Endothelial cell of umbilical vein (primary cell): ENCODE measurements around the gene MYO18A.

ENCODE experiments used
- EZH2 ChIP-seq: IDR thresholded peaks from 2 replicates; pipeline ENCODE4 v1.6.1; 2012; ENCODE audit warnings: borderline replicate concordance, low read depth, mild to moderate bottlenecking, moderate library complexity, low read length, inconsistent platforms; ENCODE audit not compliant: severe bottlenecking
- POLR2A ChIP-seq: IDR thresholded peaks from 2 replicates; pipeline ENCODE4 v1.6.1; 2012; ENCODE audit warnings: low read depth, mild to moderate bottlenecking, control low read depth, low read length
- TF ChIP-seq, protein P1 (sequence below), 2 donors: IDR thresholded peaks; 1 replicate in 1 of 2; 2 replicates in 1 of 2; pipeline ENCODE4 v1.5.1; 2011; ENCODE audit warnings: low read length in 2 of 2, mild to moderate bottlenecking in 2 of 2, moderate library complexity in 2 of 2, control low read depth in 1 of 2, inconsistent platforms in 1 of 2, low read depth in 1 of 2; ENCODE audit not compliant: insufficient read depth in 1 of 2; ENCODE audit errors: extremely low read depth in 1 of 2
- TF ChIP-seq, protein P2 (sequence below): IDR thresholded peaks from 2 replicates; pipeline ENCODE4 v1.6.1; 2011; ENCODE audit not compliant: insufficient read depth, insufficient read length

DNA sequence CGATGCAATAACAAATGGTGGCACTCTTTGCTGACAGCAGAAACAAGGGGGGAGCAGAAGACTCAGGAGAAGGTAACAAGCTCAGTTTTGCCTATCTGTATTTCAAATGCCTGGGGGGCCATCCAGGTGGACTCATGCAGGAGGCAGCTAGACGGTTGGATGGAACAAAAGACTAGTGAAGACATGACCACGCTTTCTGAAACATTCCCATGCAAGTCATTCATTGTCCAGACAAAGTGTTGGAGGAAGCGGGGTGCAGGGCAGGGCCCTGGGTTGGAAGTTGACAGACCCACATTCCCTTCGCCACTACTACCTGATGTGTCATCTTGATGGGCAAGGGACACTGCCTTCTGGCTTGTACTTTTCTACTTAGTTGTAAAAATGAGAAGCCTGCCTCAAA lies 36.7 kb upstream of the MYO18A start:
- TF ChIP-seq EZH2: no peak
- TF ChIP-seq, protein P1, sequence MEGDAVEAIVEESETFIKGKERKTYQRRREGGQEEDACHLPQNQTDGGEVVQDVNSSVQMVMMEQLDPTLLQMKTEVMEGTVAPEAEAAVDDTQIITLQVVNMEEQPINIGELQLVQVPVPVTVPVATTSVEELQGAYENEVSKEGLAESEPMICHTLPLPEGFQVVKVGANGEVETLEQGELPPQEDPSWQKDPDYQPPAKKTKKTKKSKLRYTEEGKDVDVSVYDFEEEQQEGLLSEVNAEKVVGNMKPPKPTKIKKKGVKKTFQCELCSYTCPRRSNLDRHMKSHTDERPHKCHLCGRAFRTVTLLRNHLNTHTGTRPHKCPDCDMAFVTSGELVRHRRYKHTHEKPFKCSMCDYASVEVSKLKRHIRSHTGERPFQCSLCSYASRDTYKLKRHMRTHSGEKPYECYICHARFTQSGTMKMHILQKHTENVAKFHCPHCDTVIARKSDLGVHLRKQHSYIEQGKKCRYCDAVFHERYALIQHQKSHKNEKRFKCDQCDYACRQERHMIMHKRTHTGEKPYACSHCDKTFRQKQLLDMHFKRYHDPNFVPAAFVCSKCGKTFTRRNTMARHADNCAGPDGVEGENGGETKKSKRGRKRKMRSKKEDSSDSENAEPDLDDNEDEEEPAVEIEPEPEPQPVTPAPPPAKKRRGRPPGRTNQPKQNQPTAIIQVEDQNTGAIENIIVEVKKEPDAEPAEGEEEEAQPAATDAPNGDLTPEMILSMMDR (IDR thresholded peaks at IDR 0.05; ENCODE audit: extremely low read depth in 1 of 2, insufficient read depth in 1 of 2, low read depth in 1 of 2, low read length in 2 of 2): no peak
- no peak for TF ChIP-seq POLR2A
- TF ChIP-seq, protein P2, sequence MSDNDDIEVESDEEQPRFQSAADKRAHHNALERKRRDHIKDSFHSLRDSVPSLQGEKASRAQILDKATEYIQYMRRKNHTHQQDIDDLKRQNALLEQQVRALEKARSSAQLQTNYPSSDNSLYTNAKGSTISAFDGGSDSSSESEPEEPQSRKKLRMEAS: no peak
